GM19395 (cell line): ENCODE measurements around the gene DRC3.

ENCODE experiments used
- ATAC-seq: cut with Tn5 transposase; IDR thresholded peaks from one replicate; pipeline ENCODE4 v1.9.1; 2021; ENCODE audit warnings: mild to moderate bottlenecking, moderate library complexity; ENCODE audit not compliant: unreplicated experiment

Gene DRC3

DNA sequence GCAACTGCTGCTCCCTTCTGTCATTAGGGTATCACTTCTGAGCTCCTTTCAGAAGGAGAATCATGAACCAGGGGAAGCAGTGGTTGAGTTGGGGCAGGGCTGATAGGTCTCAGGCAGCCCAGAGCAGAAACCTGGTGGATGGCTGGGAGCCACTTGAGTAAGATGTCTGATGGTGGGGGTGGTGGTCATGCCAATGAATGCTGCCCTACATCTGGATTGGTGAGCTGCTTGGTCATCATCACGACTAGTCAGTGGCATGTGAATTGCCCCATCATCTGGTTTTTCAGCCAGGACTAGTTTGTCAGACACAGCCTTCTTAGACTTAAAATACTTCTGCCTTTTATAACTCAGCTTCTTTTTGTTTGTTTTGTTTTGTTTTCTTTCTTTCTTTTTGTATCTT, 69.1 kb downstream of the DRC3 start:
- ATAC-seq: no peak

DNA sequence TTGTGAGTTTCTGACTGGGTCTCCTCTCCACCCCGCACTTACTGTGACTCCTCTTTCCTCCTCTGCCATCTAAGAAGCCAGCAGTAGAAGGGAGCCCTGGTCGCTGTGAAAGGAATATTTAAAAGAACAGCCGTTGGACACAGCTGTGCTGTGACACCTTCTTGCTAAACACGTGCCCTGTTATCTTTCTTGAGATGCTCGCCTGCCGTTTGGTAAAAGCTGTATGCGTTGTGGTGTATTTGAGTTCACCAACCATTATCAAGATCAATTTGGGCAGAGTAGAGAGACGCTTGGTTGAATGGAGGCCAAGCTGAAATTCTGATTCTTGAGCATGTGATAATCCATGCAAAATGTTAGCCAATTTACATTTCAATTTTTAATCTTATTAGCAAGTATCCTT, 70.3 kb downstream of the DRC3 start:
- ATAC-seq: no peak

DNA sequence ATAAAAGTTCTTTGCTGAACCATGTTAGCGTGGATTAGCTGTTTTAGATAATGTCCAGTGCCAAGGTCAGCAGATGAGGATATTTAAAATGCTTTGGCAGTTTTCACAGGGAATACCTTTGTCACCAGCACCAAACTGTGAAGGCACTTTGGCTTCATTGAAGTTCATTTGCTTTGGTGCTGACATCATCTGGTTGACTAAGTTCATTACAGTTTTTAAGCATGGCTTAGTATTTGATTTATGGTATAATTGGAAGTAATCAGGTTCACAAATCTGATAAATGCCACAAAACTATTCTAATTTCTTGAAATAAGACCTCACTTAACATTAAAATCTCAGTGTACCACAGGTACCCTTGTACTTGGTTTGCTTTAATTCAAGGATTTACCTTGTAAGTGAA, 70.8 kb downstream of the DRC3 start:
- no peak for ATAC-seq

DNA sequence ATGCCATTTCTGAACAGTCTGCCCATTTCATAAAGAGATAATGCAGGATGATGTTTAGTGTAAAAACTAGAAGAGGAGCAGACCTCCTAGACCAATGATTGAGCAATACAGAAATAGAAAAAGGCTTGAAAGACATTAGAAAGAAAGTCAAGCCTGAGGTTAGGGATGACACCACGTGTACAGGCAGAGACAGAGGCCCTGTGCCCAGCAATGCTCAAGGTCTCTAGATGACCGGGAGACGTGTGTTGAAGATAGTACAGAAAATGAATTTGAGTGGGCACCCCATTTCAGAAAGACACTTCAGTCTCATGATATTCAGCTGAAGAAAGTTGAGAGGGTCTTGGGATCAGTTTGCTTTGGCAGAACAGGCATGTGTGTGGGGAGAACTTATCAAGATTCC, 71.9 kb downstream of the DRC3 start:
- ATAC-seq: no peak

DNA sequence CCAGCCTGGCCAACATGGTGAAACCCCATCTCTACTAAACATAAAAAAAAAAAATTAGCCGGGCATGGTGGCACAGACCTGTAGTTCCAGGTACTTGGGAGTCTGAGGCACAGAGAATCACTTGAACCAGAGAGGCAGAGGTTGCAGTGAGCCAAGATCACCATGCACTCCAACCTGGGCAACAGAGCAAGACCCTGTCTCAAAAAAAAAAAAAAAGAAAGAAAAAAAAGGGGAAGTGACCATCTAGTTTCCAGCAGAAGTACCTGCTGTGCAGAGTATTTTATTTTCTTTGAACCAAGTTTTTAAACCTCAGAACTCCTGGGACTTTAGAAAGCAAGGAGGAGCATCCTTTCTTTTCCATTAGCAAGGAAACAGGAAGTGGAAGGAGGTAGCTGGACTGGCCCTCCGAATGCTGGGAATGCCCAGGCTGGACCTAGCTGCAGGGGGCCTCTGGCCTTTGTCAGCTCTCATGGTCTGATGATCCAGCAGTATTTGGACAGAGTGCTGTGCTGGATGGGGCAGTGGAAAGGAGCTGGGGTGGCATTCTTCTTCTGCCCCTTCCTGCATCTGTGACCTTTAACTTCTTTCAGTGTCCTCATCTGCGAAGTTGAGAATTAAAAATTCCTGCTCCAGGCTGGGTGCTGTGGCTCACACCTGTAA, 73.2 kb downstream of the DRC3 start:
- no peak for ATAC-seq

DNA sequence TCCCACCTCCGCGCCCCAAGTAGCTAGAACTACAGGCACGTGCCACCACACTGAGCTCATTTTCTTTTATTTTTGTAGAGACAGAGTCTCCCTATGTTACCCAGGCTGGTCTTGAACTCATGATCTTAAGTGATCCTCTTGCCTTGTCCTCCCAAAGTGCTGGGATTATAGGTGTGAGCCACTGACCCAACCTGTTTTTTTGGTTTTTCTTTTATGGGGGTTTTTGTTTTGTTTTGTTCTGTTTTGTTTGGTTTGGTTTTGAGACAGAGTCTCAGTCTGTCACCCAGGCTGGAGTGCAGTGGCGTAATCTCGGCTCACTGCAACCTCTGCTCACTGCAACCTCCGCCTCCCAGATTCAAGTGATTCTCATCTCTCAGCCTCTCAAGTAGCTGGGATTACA, 82.9 kb downstream of the DRC3 start:
- no peak for ATAC-seq

DNA sequence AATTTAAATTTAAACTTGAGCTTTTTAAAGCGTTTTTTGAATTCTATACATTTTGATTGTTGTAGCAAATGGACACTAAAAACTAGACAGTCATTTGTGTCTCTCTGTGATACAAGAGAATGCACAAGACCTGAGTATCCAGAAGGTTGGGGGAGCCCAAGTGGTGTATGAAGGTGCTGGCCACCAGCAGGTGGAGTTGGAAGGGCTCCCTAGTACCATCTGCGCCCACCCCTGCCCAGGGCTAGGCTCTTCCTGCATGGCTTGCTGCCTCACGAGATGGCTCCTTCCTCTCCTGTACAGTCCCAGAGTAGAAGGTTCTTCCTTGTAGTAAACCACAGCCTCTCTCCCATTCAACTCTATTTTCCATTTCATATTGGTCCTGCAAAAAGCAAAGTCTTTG, 83.6 kb downstream of the DRC3 start:
- no peak for ATAC-seq

DNA sequence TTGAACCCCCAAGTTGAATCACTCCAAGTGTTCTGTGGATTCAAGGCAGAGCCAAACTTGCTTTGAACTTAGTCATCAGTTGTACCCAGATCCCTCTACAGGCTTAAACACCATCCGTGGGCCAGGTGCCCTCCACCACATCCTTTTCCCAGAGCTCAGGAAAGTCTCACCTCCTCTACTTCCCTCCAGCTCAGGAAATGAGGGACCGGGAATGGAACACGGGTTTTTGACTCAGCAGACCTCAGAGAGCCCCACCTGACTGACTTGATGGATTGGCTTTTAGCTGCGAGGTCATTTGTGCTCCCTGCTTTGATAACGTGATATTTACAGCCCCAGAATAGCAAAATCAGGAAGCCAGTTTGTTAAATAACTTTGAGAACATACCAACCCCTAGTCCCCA, 86.6 kb downstream of the DRC3 start:
- ATAC-seq: no peak

DNA sequence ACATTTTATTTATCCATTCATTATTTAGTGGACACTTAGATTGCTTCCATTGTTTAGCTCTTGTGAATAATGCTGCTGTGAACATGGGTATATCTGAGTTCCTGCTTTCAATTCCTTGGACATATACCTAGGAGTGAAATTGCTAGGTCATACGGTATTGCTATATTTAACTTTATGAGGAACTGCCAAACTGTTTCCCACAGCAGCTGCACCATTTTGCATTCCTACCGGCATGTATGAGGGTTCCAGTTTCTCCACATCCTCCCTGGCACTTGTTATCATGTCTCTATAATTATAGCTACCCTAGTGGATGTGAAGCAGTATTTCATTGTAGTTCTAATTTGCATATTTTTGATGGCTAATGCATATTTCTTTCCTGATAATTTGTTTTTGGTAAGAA, 91.4 kb downstream of the DRC3 start:
- no peak for ATAC-seq

DNA sequence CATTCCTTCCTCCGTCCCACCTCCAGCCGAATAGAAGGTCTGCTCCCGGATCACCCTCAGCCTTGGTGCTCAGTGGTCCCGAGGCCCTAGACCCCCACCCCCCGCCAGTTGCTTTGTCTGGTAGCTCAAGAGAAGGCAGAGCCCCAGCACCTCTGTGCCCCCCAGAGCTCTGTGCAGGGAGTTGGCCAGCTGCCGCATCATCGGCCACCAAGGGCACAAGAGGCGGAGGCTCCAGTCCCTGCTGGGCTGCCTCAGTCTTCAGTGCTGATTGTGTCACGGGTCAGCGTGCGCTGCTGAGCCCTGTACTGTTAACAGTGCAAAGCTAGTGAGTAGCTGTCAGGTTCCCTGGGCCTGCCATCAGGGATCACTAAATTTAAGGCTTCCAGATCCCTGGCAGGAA, 92.9 kb downstream of the DRC3 start:
- no peak for ATAC-seq
